B cell (primary cell): Measurements from ENCODE around the gene LRP1-AS. TPM values are rescaled to one million over a fixed set of nuclear protein-coding genes. Genes with fewer than 3 reads are reported as not detected.

Experiments used
- ATAC-seq: fragments of 200-7000 bp; cut with Tn5 transposase; one replicate; pipeline ENCODE4 v1.10.0; 2021; ENCODE audit warnings: low read depth, mild to moderate bottlenecking, moderate number of reproducible peaks, moderate library complexity
- CTCF ChIA-PET: fragments of 350-600 bp; sonication (Branson Sonifier 250); formaldehyde crosslinking; loops from one replicate; lab custom pipeline; 2021; ENCODE audit warnings: antibody characterized with exemption, inconsistent platforms; lab: Charles Lee
- POLR2A ChIA-PET: fragments of 350-600 bp; sonication (Branson Sonifier 250); formaldehyde crosslinking; loops from one replicate; lab custom pipeline; 2021; ENCODE audit warnings: antibody characterized with exemption; lab: Charles Lee
- DNase-seq: peaks from one replicate; pipeline ENCODE4 v3.0.0; 2013
- H2AFZ ChIP-seq: 2 replicates; pipeline ENCODE4 v1.6.1; 2012; ENCODE audit warnings: mild to moderate bottlenecking, low read depth, low read length; ENCODE audit not compliant: insufficient read depth, poor library complexity, severe bottlenecking
- H3K27ac ChIP-seq, 2 donors: 1 replicate in 1 of 2; 2 replicates in 1 of 2; pipeline ENCODE4 v1.5.1; 2012 to 2013; ENCODE audit warnings: low read length in 2 of 2, mild to moderate bottlenecking in 2 of 2, moderate library complexity in 1 of 2
- H3K27me3 ChIP-seq, 4 experiments: fragments of 200-600 bp in 1 of 4; sonication (generic) in 1 of 4; replicated peaks in 1 of 4; 1 replicate in 2 of 4; 2 replicates in 2 of 4; pipeline versions ENCODE4 v1.6.1 to v1.7.0; 2013 to 2016; ENCODE audit warnings: low read length in 3 of 4, mild to moderate bottlenecking in 2 of 4, mixed read lengths in 1 of 4, moderate library complexity in 1 of 4; ENCODE audit not compliant: insufficient read depth in 4 of 4, control insufficient read depth in 3 of 4; ENCODE audit errors: control extremely low read depth in 1 of 4
- H3K36me3 ChIP-seq, 2 experiments: replicated peaks in 1 of 2; 1 replicate in 1 of 2; 2 replicates in 1 of 2; pipeline versions ENCODE4 v1.6.1 to v1.7.1; 2013; ENCODE audit warnings: low read length in 1 of 2; ENCODE audit not compliant: insufficient read depth in 2 of 2, control insufficient read depth in 1 of 2; ENCODE audit errors: control extremely low read depth in 1 of 2, extremely low read depth in 1 of 2
- H3K4me1 ChIP-seq, 2 donors: fragments of 200-600 bp in 1 of 2; sonication (generic) in 1 of 2; 1 replicate in 1 of 2; 2 replicates in 1 of 2; pipeline versions ENCODE4 v1.5.1 to v1.6.1; 2013 to 2017; ENCODE audit warnings: low read length in 2 of 2; ENCODE audit not compliant: control insufficient read depth in 2 of 2, insufficient read depth in 2 of 2
- H3K4me2 ChIP-seq: replicated peaks from 2 replicates; pipeline ENCODE3; 2012; ENCODE audit warnings: mild to moderate bottlenecking, low read depth, low read length; ENCODE audit not compliant: poor library complexity, severe bottlenecking
- H3K4me3 ChIP-seq, 5 experiments: fragments of 200-600 bp in 1 of 5; sonication (generic) in 1 of 5; 1 replicate in 3 of 5; 2 replicates in 2 of 5; pipeline versions ENCODE4 v1.5.1 to v1.7.0; 2011 to 2016; ENCODE audit warnings: low read length in 4 of 5, mild to moderate bottlenecking in 4 of 5, low read depth in 2 of 5, control low read depth in 1 of 5, moderate library complexity in 1 of 5; ENCODE audit not compliant: insufficient read depth in 1 of 5; ENCODE audit errors: control extremely low read depth in 1 of 5, extremely low read depth in 1 of 5
- H3K79me2 ChIP-seq: fragments of 200-600 bp; sonication (generic); one replicate; pipeline ENCODE4 v1.6.0; 2016; ENCODE audit warnings: low read length; ENCODE audit not compliant: control insufficient read depth, insufficient read depth
- H3K9ac ChIP-seq: fragments of 200-600 bp; sonication (generic); 2 replicates; pipeline ENCODE4 v1.6.1; 2017; ENCODE audit warnings: mild to moderate bottlenecking, low read length, moderate library complexity
- H3K9me3 ChIP-seq, 3 donors: one replicate each; pipeline versions ENCODE4 v1.6.1 to v1.7.1; 2013; ENCODE audit warnings: low read length in 2 of 3; ENCODE audit not compliant: control insufficient read depth in 2 of 3, insufficient read depth in 1 of 3; ENCODE audit errors: control extremely low read depth in 1 of 3
- H4K20me1 ChIP-seq: 2 replicates; pipeline ENCODE4 v1.6.0; 2012; ENCODE audit warnings: mild to moderate bottlenecking, low read length; ENCODE audit not compliant: insufficient read depth, control insufficient read depth, poor library complexity, severe bottlenecking
- H3K27ac Mint-ChIP-seq: one replicate; pipeline ENCODE4 v1.8.0; 2021; ENCODE audit warnings: mixed read lengths
- H3K27me3 Mint-ChIP-seq: one replicate; pipeline ENCODE4 v1.8.0; 2021; ENCODE audit warnings: mixed read lengths
- H3K4me1 Mint-ChIP-seq: one replicate; pipeline ENCODE4 v1.8.0; 2021; ENCODE audit warnings: mixed read lengths
- H3K4me3 Mint-ChIP-seq: one replicate; pipeline ENCODE4 v1.8.0; 2021; ENCODE audit warnings: mixed read lengths
- H3K9me3 Mint-ChIP-seq: one replicate; pipeline ENCODE4 v1.8.0; 2022; ENCODE audit warnings: mixed read lengths; ENCODE audit not compliant: insufficient read depth
- EZH2 ChIP-seq: IDR thresholded peaks from 2 replicates; pipeline ENCODE4 v1.6.1; 2012; ENCODE audit warnings: borderline replicate concordance, low read depth, mild to moderate bottlenecking, moderate library complexity, low read length; ENCODE audit not compliant: insufficient read depth, poor library complexity, severe bottlenecking
- WGBS: methylation state at CpG from one replicate; pipeline ENCODE4 v1.1.5; 2013; ENCODE audit warnings: missing lambda C conversion rate; ENCODE audit not compliant: insufficient coverage; 5-methylcytosine and 5-hydroxymethylcytosine counted together
- intact Hi-C: fragments of 100-400 bp; cut with micrococcal nuclease; formaldehyde crosslinking; loops from one replicate; pipeline ENCODE4 v1.10.0; 2022
- polyA plus RNA-seq: library from polyadenylated mRNA; depleted of rRNA; stranded (reverse); fragments of >200 nt; gene quantifications from 2 replicates; pipeline ENCODE4 v1.2.3, GENCODE V29; 2012
- total RNA-seq, 2 donors: library from RNA; stranded (reverse); fragments of 120-200 nt in 1 of 2; gene quantifications; 1 replicate in 1 of 2; 2 replicates in 1 of 2; pipeline versions ENCODE4 v1.2.3 to v1.2.4, GENCODE V29; 2013 to 2022
- TF ChIP-seq, protein P1 (sequence below): fragments of 200-600 bp; IDR thresholded peaks from one replicate; pipeline ENCODE4 v1.8.0; 2022; ENCODE audit warnings: antibody characterized with exemption, mild to moderate bottlenecking

The LRP1-AS gene
- total and polyA plus RNA-seq, 2 donors (not counting 1 experiment from before 2014, with no cell fraction given), result not detected

DNA sequence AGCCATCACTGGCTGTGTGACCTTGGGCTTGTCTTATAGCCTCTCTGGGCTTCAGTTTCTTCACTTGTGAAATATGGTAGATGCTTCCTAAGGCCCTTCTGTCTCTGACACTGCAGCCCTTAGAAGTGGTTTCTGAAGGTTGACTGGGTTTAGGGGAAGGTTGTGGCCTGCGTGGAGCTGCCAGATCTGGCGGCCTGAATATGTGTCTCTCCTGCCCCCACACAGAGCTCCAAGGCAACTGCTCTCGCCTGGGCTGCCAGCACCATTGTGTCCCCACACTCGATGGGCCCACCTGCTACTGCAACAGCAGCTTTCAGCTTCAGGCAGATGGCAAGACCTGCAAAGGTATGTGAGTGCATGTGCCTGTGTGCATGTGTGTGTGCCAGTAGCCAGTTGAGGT is 4.0 kb downstream of the LRP1-AS start:
- H3K4me3 ChIP-seq, result no peak overlapping the region

DNA sequence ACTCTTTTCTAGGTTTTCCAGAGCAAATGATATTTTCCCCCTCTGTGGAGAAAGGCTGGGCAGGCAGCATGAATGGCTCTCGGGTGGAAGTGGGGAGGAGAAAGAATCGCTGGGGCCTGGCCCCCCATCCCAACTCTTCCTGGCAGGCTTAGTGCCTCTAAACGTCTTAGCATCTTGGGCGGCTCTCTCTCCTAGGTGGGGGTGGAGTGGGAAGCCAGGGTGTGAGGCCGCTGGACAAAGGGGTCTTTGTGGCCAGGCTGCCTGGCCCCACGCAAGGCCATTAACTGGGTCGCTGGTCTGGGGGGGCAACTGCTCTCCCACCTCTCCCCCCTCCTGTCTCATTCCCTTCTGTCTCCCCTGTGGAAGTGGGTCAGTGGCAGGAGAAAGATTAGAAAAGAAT is 4.7 kb downstream of the LRP1-AS start:
- H3K9me3 Mint-ChIP-seq, result no peaks in the 10 kb centered on the region
- no peak for ATAC-seq
- Histone ChIP-seq H3K9me3 (no peaks in the 10 kb centered on the region), H4K20me1 (no peaks in the 10 kb centered on the region), H3K4me2 (no peak overlapping the region), H3K36me3 (no peaks in the 10 kb centered on the region), H3K27me3 (no peaks in the 10 kb centered on the region), H3K27ac (no peak overlapping the region), H3K4me3 (no peak overlapping the region), H2AFZ (no peak overlapping the region), H3K9ac (no peak overlapping the region), H3K79me2 (no peaks in the 10 kb centered on the region), H3K4me1 (no peaks in the 10 kb centered on the region)
- H3K27ac Mint-ChIP-seq, result no peak overlapping the region
- no peak overlapping the region for H3K4me3 Mint-ChIP-seq
- DNase-seq, result no peak
- POLR2A ChIA-PET, result no interaction called here
- intact Hi-C loops, result no loop called here
- no peaks in the 10 kb centered on the region for H3K4me1 Mint-ChIP-seq
- H3K27me3 Mint-ChIP-seq, result no peaks in the 10 kb centered on the region
- CTCF ChIA-PET, result no interaction called here
- WGBS, result no CpG with 5 or more reads among the region's 7 CpGs
- TF ChIP-seq EZH2, result no peak
- TF ChIP-seq, protein P1, sequence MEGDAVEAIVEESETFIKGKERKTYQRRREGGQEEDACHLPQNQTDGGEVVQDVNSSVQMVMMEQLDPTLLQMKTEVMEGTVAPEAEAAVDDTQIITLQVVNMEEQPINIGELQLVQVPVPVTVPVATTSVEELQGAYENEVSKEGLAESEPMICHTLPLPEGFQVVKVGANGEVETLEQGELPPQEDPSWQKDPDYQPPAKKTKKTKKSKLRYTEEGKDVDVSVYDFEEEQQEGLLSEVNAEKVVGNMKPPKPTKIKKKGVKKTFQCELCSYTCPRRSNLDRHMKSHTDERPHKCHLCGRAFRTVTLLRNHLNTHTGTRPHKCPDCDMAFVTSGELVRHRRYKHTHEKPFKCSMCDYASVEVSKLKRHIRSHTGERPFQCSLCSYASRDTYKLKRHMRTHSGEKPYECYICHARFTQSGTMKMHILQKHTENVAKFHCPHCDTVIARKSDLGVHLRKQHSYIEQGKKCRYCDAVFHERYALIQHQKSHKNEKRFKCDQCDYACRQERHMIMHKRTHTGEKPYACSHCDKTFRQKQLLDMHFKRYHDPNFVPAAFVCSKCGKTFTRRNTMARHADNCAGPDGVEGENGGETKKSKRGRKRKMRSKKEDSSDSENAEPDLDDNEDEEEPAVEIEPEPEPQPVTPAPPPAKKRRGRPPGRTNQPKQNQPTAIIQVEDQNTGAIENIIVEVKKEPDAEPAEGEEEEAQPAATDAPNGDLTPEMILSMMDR, result no peak

More for the DNA sequence above, 4.0 kb downstream of the LRP1-AS start:
- H3K9ac ChIP-seq, result no peak overlapping the region
- H3K27ac Mint-ChIP-seq, result no peak overlapping the region
- H3K79me2 ChIP-seq, result no peaks in the 10 kb centered on the region
- H3K9me3 ChIP-seq, result no peaks in the 10 kb centered on the region
- no peaks in the 10 kb centered on the region for H3K4me1 Mint-ChIP-seq
- H3K4me3 Mint-ChIP-seq, result no peak overlapping the region
- no peak for ATAC-seq
- H3K27me3 ChIP-seq, result no peaks in the 10 kb centered on the region
- no peak for DNase-seq
- WGBS, result 82% methylated on average over 3 of the region's 4 CpGs
- no peaks in the 10 kb centered on the region for H3K36me3 ChIP-seq
- no peak overlapping the region for H2AFZ ChIP-seq
- no peaks in the 10 kb centered on the region for H3K9me3 Mint-ChIP-seq
- no peak overlapping the region for H3K4me2 ChIP-seq
- H3K27me3 Mint-ChIP-seq, result no peaks in the 10 kb centered on the region
- H3K27ac ChIP-seq, result no peak overlapping the region
- no peak for TF ChIP-seq EZH2
- TF ChIP-seq, protein P1, result no peak
- no peaks in the 10 kb centered on the region for H4K20me1 ChIP-seq
- POLR2A ChIA-PET, result no interaction called here
- H3K4me1 ChIP-seq, result no peaks in the 10 kb centered on the region
- CTCF ChIA-PET, result interaction anchor here (0.6 kb wide), 1 partner anchor 19 kb away, joined by 3 read pairs; no protein-coding TSS in a partner anchor
- intact Hi-C loops, result no loop called here
